GM12873 (cell line): Measurements from ENCODE around the gene FOXB1.

ENCODE experiments used
- CTCF ChIP-seq: IDR thresholded peaks from 2 replicates; pipeline ENCODE4 v1.5.1; 2012; ENCODE audit warnings: low read depth, mild to moderate bottlenecking, moderate library complexity, low read length, control low read depth; ENCODE audit not compliant: insufficient read depth; ENCODE audit errors: missing control alignments

FOXB1 gene

GRCh38 chr15:60010858-60011257 lies 6.7 kb downstream of the FOXB1 start:
- no peak for TF ChIP-seq CTCF

- no peak for TF ChIP-seq CTCF
These were observed 8.6 kb downstream of the FOXB1 start for GRCh38 chr15:60012695-60013094.

- no peak for TF ChIP-seq CTCF
These were observed 13.7 kb downstream of the FOXB1 start for GRCh38 chr15:60017538-60018520.

GRCh38 chr15:60020736-60021135 lies 16.6 kb downstream of the FOXB1 start:
- no peak for TF ChIP-seq CTCF

- no peak for TF ChIP-seq CTCF
These were observed 17.7 kb downstream of the FOXB1 start for GRCh38 chr15:60021589-60022378.

- TF ChIP-seq CTCF: no peak
These were observed 18.2 kb downstream of the FOXB1 start for GRCh38 chr15:60022379-60022741.

GRCh38 chr15:60026555-60026954 lies 22.4 kb downstream of the FOXB1 start:
- TF ChIP-seq CTCF: no peak
